Keratinocyte (primary cell): Measurements from ENCODE around the gene ADGRA3. TPM values are rescaled to one million over a fixed set of nuclear protein-coding genes. Genes with fewer than 3 reads are reported as not detected.
A peak's percentile ranks its signal among the peaks of the same experiment; 100 is the strongest.

Experiments used
- DNase-seq: peaks from one replicate; pipeline ENCODE4 v3.0.0-alpha.2; 2011; ENCODE audit warnings: low read depth, missing footprints, low spot score
- FAIRE-seq: peaks from 2 replicates; lab custom pipeline; 2011; peaks lifted over from hg19 to GRCh38; lab: Jason Lieb, UNC
- H2AFZ ChIP-seq: 2 replicates; pipeline ENCODE4 v1.6.0; 2012; ENCODE audit warnings: low read length, control low read depth, inconsistent platforms; ENCODE audit not compliant: control insufficient read depth
- H3K27ac ChIP-seq: 2 replicates; pipeline ENCODE4 v1.5.1; 2011; ENCODE audit warnings: low read length; ENCODE audit not compliant: control insufficient read depth, insufficient read depth
- H3K27me3 ChIP-seq: 3 replicates; pipeline ENCODE4 v1.6.0; 2011; ENCODE audit warnings: low read length; ENCODE audit not compliant: control insufficient read depth, insufficient read depth; ENCODE audit errors: extremely low read depth
- H3K36me3 ChIP-seq, 2 experiments: 2 replicates in 1 of 2; 3 replicates in 1 of 2; pipeline ENCODE4 v1.5.1; 2011; ENCODE audit warnings: low read length in 2 of 2, mild to moderate bottlenecking in 1 of 2; ENCODE audit not compliant: control insufficient read depth in 2 of 2, insufficient read depth in 2 of 2; ENCODE audit errors: extremely low read depth in 1 of 2
- H3K4me1 ChIP-seq: 3 replicates; pipeline ENCODE4 v1.5.1; 2011; ENCODE audit warnings: low read length; ENCODE audit not compliant: control insufficient read depth, insufficient read depth; ENCODE audit errors: extremely low read depth
- H3K4me2 ChIP-seq: 3 replicates; pipeline ENCODE4 v1.6.0; 2011; ENCODE audit warnings: low read depth, low read length; ENCODE audit not compliant: control insufficient read depth, insufficient read depth; ENCODE audit errors: extremely low read depth
- H3K4me3 ChIP-seq, 3 experiments: fragments of 200-600 bp in 1 of 3; sonication (generic) in 1 of 3; 2 replicates in 2 of 3; 3 replicates in 1 of 3; pipeline ENCODE4 v1.5.1; 2011 to 2016; ENCODE audit warnings: low read length in 3 of 3, mild to moderate bottlenecking in 3 of 3, control low read depth in 2 of 3, inconsistent platforms in 1 of 3, low read depth in 1 of 3, mixed read lengths in 1 of 3, mixed run types in 1 of 3, moderate library complexity in 1 of 3; ENCODE audit not compliant: control insufficient read depth in 2 of 3, insufficient read depth in 2 of 3; ENCODE audit errors: extremely low read depth in 1 of 3
- H3K79me2 ChIP-seq: 2 replicates; pipeline ENCODE4 v1.6.0; 2012; ENCODE audit warnings: low read length; ENCODE audit not compliant: control insufficient read depth, insufficient read depth
- H3K9ac ChIP-seq: 3 replicates; pipeline ENCODE4 v1.6.0; 2011; ENCODE audit warnings: low read length; ENCODE audit not compliant: control insufficient read depth, insufficient read depth; ENCODE audit errors: extremely low read depth
- H3K9me1 ChIP-seq: 3 replicates; pipeline ENCODE4 v1.6.0; 2011; ENCODE audit warnings: low read length; ENCODE audit not compliant: control insufficient read depth, insufficient read depth; ENCODE audit errors: extremely low read depth
- H3K9me3 ChIP-seq: 2 replicates; pipeline ENCODE4 v1.5.1; 2012; ENCODE audit warnings: low read depth, low read length; ENCODE audit not compliant: control insufficient read depth
- H4K20me1 ChIP-seq: 3 replicates; pipeline ENCODE4 v1.6.0; 2011; ENCODE audit warnings: low read length; ENCODE audit not compliant: control insufficient read depth, insufficient read depth; ENCODE audit errors: extremely low read depth
- EZH2 ChIP-seq: IDR thresholded peaks from one replicate; pipeline ENCODE4 v1.6.1; 2012; ENCODE audit warnings: inconsistent platforms, mild to moderate bottlenecking, low read length, moderate library complexity
- dilution Hi-C: fragments of 300-500 bp; cut with MboI; formaldehyde crosslinking; loops from one replicate; pipeline ENCODE4 v1.7.0; 2020; ENCODE audit warnings: low sequenced_read_pairs; ENCODE audit not compliant: extremely low pct_ligation_motif_present
- polyA plus RNA-seq, 5 experiments: library from polyadenylated mRNA; depleted of rRNA in 3 of 5; stranded (reverse) in 3 of 5; stranded (forward) in 1 of 5; unstranded in 1 of 5; fragments of >200 nt; gene quantifications; 1 replicate in 1 of 5; 2 replicates in 3 of 5; 3 replicates in 1 of 5; pipeline versions ENCODE4 v1.2.1 to v1.2.3, GENCODE V29; 2011 to 2012; ENCODE audit warnings: missing spikeins in 2 of 5, low read depth in 1 of 5, low replicate concordance in 1 of 5
- TF ChIP-seq, protein P1 (sequence below), 3 experiments: IDR thresholded peaks in 1 of 3; conservative IDR thresholded peaks in 1 of 3; optimal IDR thresholded peaks in 1 of 3; 2 replicates in 2 of 3; 3 replicates in 1 of 3; pipeline versions ENCODE3 to v1.5.1; 2011; ENCODE audit warnings: low read length in 3 of 3, mild to moderate bottlenecking in 3 of 3, moderate library complexity in 2 of 3, control low read depth in 1 of 3, inconsistent platforms in 1 of 3; ENCODE audit not compliant: insufficient read depth in 2 of 3; ENCODE audit errors: extremely low read depth in 1 of 3

The ADGRA3 gene
- polyA plus RNA-seq, 1 donor (not counting 4 experiments of a cell fraction or from before 2014, with no cell fraction given), result 38.7 TPM

DNA sequence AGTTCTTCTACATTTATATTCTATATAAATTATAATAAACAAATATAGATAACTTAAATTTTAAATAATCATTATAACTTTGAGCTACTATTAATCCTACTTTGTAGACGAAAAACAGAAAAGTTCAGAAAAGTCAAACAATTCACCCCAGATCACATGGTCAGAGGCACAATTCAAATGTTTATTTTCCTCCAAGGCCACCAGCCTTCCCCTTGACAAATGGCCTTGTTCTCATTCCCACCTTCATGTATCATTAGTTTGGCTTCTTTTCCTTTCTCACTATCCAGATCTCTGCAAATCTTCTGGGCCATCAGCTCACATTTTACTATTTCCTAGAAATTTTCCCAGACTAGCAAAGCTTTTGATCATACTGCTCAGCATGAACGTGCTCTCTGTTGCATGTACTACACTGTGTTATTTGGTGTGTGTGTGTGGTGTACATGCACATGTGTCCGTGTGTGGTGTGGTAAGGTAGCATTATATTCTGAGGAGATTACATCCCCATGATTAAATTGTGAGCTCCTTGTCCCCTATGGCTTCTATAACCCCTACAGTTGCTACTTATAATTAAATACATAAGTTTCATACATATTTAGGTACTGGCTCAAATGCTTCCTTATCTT, 61.5 kb downstream of the ADGRA3 start:
- no peaks in the 10 kb centered on the region for H3K79me2 ChIP-seq
- no peak for FAIRE-seq

DNA sequence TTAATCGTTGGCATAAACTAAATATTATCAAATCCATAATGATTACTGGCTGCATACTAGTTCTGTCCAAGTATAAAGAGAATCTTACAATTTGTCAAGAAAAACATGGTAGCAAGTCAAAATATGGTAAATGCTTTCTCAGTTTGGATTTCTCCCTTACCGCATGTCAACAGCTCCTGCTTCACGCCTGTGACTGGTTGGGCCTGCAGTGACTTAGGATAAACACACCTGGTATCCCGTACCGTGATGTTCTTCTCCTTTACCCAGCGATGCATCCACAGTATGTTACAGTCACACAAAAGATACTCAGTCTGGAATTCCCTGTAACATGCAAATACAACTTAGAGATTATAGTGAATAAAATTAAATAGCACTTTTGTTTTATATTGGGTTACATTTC, 71.1 kb downstream of the ADGRA3 start:
- peaks cover 0 to 6% of the 10 kb centered on the region in 2 experiments for H3K36me3 ChIP-seq

More for the DNA sequence above, 61.5 kb downstream of the ADGRA3 start:
- no peak overlapping the region for H3K4me3 ChIP-seq
- H3K9me1 ChIP-seq, result no peaks in the 10 kb centered on the region
- H3K9ac ChIP-seq, result no peak overlapping the region
- no peak for DNase-seq
- H3K27me3 ChIP-seq, result no peaks in the 10 kb centered on the region
- H2AFZ ChIP-seq, result no peak overlapping the region
- no peaks in the 10 kb centered on the region for H4K20me1 ChIP-seq
- H3K9me3 ChIP-seq, result no peaks in the 10 kb centered on the region
- H3K4me2 ChIP-seq, result no peak overlapping the region
- no peak overlapping the region for H3K27ac ChIP-seq
- dilution Hi-C loops, result no loop called here
- peaks cover 6% of the 10 kb centered on the region for H3K4me1 ChIP-seq
- peaks cover 0 to 2% of the 10 kb centered on the region in 2 experiments for H3K36me3 ChIP-seq
- TF ChIP-seq, protein P1, sequence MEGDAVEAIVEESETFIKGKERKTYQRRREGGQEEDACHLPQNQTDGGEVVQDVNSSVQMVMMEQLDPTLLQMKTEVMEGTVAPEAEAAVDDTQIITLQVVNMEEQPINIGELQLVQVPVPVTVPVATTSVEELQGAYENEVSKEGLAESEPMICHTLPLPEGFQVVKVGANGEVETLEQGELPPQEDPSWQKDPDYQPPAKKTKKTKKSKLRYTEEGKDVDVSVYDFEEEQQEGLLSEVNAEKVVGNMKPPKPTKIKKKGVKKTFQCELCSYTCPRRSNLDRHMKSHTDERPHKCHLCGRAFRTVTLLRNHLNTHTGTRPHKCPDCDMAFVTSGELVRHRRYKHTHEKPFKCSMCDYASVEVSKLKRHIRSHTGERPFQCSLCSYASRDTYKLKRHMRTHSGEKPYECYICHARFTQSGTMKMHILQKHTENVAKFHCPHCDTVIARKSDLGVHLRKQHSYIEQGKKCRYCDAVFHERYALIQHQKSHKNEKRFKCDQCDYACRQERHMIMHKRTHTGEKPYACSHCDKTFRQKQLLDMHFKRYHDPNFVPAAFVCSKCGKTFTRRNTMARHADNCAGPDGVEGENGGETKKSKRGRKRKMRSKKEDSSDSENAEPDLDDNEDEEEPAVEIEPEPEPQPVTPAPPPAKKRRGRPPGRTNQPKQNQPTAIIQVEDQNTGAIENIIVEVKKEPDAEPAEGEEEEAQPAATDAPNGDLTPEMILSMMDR (optimal IDR thresholded peaks at IDR 0.05 in 1 of 3, IDR thresholded peaks at IDR 0.05 in 1 of 3, conservative IDR thresholded peaks at IDR 0.05 in 1 of 3; ENCODE audit: extremely low read depth in 1 of 3, insufficient read depth in 2 of 3, low read length in 3 of 3), result no peak
- no peak for TF ChIP-seq EZH2

More for the DNA sequence above, 71.1 kb downstream of the ADGRA3 start:
- peak; percentile 58 for FAIRE-seq
- H3K9ac ChIP-seq, result no peak overlapping the region
- no peaks in the 10 kb centered on the region for H4K20me1 ChIP-seq
- no peaks in the 10 kb centered on the region for H3K27me3 ChIP-seq
- no peak overlapping the region for H3K4me2 ChIP-seq
- dilution Hi-C loops, result no loop called here
- no peak overlapping the region for H2AFZ ChIP-seq
- no peak for DNase-seq
- H3K9me3 ChIP-seq, result no peaks in the 10 kb centered on the region
- H3K4me3 ChIP-seq, result no peak overlapping the region
- H3K27ac ChIP-seq, result no peak overlapping the region
- no peak for TF ChIP-seq EZH2
- TF ChIP-seq, protein P1 (optimal IDR thresholded peaks at IDR 0.05 in 1 of 3, IDR thresholded peaks at IDR 0.05 in 1 of 3, conservative IDR thresholded peaks at IDR 0.05 in 1 of 3; ENCODE audit: extremely low read depth in 1 of 3, insufficient read depth in 2 of 3, low read length in 3 of 3), result no peak
- H3K4me1 ChIP-seq, result no peaks in the 10 kb centered on the region
- H3K79me2 ChIP-seq, result no peaks in the 10 kb centered on the region
- no peaks in the 10 kb centered on the region for H3K9me1 ChIP-seq
